ENCODE data around the gene SREBF1.
"Not testable (repeated sequence)": the region's sequence is repeated elsewhere in the genome, so short reads cannot be mapped to it uniquely, and the experiment has no call there.

Gene SREBF1

DNA sequence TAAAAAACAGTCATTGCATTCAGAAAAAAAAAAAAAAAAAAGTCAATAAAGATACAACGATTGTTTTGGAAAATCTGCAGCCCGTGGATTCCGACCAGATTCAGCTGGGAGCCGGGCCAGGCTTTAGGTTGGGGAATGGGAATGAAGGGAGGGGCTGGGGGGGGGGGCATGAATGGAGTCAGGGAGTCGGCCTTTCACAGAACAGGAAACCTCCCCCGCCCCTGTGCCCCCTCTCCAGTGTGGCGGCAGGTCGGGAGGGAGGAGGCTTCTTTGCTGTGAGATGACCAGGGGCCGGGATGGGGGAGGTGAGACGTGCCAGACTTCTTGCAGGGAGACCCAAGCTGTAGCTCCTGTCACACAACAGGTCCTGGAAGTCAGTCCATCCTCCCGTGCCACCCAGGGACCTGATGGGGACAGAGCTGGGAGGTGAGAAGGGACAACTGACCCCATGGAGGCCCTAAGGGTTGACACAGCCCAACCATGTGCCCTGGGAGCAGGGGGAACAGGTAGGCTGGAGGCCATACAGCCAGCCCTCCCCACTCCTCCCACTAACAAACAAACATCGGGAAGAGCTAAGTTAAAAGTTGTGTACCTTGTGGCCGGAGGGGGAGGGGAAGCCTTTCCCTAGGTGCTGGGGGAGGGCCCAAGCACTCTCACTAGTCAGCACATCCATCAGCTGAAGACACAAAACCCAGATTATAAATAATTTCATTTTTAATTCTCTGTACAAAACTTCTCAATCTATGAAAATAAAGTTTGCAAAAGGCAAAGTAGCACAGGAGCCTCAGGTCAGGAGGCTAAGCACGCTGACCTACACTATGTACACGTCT lies 25.2 kb downstream of the SREBF1 start:
- no peak for DNase-seq (ENCODE audit: low spot score)

DNA sequence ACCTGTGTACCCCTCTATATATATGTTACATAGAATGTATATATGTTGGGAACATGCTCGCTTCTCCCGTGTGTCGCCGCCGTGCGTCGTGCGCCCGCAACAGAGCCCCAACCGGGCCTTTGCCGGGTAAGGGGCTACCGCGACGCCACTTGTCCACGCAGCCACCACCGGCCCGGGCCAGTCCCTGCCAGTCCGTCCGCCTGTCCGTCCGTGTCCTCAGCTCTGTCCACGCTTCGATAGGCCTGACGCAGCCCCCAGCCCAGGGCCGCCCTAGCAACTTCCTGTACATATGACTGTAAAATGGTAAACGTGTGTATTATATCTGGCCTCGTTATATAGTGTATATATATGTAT lies 25.9 kb downstream of the SREBF1 start:
- DNase-seq (ENCODE audit: low spot score) = no peak

DNA sequence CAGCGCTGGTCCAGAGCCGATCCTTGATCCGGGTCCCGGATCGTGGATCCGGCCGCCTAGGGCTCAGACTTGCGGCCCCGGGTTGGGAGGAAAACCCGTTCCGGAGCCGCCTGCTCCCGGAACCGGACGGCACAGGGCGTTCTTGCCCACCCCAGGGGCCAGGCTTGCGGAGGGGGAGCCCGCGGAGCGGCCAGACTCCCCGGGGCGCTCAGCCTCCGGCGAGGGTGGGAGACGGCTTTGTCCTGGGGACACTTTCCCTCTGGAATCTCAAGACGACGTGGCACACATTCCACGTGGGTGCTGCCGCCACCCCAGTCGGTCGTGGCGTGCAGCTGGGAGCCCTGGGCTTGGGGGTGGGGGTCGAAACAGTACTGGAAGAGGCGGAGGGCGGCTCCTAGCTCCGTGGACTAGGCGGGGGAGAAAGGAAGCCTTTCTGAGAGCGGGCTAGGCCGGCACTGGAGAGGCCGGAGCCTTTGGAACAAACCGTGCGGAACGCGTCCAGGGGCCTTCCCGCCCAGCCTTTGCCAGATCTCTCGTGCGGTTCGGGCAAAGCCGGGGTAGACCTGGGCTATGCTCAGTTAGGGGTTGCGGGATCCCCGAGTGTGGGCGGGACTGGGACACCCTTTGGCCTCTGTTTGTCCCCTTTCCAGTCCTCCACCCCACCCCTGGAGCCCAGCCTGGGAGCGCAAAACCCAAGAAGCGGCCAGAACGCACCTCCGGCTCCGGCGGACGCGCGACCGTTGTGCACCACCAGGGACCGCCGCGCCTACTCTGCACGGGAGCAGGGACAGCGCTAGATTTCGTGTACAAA lies 26.5 kb downstream of the SREBF1 start:
- DNase-seq (ENCODE audit: low spot score) = no peak

DNA sequence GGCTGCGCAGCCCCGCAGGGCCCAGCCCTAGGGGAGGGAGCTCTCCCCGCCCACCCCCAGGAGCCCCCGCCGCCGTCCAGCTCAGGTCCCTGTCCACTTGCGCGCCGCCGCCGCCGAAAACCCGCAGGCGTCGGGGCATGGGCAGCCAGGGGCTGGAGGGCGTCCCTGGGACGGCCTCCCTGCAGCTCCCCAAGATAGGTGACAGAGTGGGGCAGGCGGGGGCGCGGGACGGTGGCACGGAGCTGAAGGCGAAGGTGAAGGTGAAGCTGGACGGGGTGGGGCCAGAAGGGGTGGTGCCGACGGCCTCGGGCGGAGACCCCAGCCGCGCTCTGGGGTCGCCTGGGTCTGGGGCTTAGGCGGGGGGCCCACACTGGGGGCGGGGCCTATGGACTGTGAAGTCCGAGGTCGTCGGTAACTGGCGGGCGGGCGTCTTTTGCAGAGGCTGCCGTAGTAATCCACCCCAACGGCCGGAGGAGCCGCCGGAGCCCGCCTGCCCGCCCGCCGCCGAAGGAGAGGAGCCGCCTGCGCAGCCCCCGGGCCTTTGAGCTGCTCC lies 27.2 kb downstream of the SREBF1 start:
- DNase-seq (ENCODE audit: low spot score) = no peak

DNA sequence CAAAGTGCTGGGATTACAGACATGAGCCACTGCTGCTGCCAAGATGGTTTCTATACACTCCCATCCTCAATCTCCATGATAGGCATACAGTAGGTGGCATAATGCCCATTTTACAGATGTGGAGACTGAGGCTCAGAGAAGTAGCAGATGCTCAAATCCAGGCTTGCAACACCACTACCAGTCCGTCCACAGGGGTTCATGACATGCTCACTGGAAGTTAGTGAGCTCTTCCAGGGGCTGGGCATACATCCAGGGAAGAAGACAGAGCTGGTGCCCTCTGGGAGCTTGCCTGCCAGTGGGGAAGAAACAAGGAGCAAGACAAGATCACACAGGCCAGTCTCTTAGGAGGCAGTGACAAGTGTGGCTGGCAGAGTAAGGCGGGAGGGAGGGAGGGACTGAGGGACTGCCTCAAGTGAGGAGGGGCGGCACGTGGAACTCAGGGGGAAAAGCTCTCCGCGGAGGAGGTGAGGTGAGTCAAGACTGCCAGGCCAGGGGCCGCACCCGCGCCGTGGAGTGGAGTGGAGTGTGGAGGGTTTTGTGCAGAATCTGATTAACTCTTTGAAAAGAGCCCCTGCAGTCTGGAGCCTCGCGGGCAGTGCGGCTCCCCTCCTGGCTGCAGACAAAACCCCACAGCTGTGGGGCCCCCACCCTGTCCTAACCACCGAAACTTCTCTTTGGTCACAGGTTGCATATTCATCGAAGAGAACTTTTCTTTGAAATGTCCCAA lies 27.9 kb downstream of the SREBF1 start:
- no peak for DNase-seq (ENCODE audit: low spot score)

- DNase-seq (ENCODE audit: low spot score) = not testable (repeated sequence)
Observed at GRCh38 chr17:17808200-17808599, 28.6 kb downstream of the SREBF1 start.

GRCh38 chr17:17807440-17807839 lies 29.3 kb downstream of the SREBF1 start:
- no peak for DNase-seq (ENCODE audit: low spot score)

- no peak for DNase-seq (ENCODE audit: low spot score)
Observed at GRCh38 chr17:17806611-17807274, 30.0 kb downstream of the SREBF1 start.

DNA sequence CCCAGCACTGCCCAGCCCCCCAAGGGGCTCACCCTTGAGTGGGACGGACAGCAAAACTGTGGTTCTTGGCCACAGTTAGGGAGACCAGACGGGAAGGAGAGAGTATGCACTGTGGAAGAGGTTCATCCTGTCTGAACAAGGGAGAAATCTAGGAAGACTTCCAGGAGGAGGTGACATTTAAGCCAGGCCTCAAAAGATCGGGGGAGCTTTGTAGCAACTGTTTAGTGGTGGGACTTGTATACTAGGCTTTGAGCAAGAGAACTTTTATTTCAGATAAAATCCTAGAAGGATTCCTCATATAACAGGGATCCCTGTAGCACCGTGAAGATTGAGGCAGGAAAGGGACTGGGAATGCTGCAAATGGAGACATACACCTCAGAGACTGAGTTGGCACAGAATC lies 30.8 kb downstream of the SREBF1 start:
- DNase-seq (ENCODE audit: low spot score) = no peak

DNA sequence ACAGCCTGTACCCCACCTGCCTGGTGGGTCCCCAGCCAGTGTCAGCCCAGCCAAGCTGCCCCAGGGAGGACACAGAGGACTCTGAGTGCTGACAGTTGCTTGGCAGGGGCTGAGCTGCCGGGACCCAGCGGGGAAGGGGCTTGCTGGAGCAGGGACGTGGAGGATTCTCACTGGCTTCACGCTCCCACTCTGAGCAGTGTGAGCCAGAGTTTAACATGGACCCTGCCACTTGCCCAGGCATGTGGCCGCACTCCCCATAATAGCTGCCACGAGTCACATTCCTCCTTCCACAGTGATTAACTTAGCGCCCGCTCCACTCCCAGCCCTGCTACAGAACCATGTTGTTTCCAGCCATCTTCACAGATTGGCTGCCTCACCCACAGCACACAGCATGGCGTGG lies 31.2 kb downstream of the SREBF1 start:
- no peak for DNase-seq (ENCODE audit: low spot score)

DNA sequence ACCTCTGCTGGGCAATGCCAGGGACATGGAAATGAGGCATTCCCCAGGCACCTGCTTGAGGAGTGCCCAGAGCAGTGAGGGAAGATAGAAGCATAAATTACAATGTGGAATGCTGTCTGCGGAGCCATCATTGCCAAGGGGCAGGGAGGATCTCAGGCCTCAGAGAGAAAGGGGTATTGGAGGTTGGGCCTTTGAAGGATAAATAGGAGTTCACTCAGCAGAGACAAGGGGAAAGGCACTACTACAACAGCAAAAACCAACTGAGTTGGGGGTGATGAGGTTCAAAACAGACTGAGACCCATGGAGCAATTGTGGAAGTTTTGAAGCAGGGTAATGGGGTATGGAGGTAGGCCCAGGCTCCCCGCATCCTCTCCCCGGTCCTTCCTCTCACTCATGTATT lies 32.8 kb downstream of the SREBF1 start:
- no peak for DNase-seq (ENCODE audit: low spot score)

DNA sequence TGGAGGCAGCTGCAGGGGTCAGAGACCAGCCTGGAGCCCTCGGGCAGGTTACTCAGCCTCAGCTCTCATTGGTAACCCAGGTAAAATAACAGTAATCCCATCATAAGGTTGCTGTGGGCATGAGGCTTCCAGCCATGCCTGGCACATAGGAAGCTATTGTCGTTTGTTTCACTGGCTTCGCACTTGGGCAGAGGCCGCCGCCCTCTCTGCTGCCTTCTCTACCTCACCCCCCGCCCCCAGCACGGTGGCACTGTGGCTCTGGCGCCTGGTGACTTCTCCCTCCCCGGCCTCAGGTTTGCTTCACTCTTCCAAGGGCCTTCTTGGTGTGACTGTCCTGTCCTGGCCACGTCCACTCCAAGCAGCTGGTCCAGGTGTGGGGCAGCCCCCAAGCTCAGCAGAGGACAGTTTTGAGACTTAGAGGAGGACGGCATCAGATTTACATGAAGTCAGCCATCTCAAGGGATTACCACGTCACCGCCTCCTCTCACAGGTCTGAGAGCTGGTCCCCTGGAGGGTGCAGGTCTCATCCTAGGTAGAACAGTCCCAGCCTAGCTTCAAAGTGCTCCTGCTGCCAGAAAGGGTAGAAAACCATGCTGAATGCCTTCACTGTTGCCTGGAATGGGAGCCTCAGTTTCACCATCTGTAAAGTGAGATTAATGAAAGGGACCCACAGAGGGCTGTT lies 34.8 kb downstream of the SREBF1 start:
- no peak for DNase-seq (ENCODE audit: low spot score)

- no peak for DNase-seq (ENCODE audit: low spot score)
Observed at GRCh38 chr17:17800504-17801021, 36.2 kb downstream of the SREBF1 start.

GRCh38 chr17:17798573-17799255 lies 38.1 kb downstream of the SREBF1 start:
- DNase-seq (ENCODE audit: low spot score) = no peak

DNA sequence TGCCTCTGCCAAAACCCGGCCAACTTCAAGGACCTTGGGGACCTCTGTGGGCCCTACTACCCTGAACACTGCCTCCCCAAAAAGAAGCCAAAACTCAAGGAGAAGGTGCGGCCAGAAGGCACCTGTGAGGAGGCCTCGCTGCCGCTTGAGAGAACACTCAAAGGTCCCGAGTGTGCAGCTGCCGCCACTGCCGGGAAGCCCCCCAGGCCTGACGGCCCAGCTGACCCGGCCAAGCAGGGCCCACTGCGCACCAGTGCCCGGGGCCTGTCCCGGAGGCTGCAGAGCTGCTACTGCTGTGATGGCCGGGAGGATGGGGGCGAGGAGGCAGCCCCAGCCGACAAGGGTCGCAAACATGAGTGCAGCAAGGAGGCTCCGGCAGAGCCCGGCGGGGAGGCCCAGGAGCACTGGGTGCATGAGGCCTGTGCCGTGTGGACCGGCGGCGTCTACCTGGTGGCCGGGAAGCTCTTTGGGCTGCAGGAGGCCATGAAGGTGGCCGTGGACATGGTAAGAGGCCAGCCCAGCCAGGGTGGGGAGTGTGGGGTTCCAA lies 38.7 kb downstream of the SREBF1 start:
- no peak for DNase-seq (ENCODE audit: low spot score)

DNA sequence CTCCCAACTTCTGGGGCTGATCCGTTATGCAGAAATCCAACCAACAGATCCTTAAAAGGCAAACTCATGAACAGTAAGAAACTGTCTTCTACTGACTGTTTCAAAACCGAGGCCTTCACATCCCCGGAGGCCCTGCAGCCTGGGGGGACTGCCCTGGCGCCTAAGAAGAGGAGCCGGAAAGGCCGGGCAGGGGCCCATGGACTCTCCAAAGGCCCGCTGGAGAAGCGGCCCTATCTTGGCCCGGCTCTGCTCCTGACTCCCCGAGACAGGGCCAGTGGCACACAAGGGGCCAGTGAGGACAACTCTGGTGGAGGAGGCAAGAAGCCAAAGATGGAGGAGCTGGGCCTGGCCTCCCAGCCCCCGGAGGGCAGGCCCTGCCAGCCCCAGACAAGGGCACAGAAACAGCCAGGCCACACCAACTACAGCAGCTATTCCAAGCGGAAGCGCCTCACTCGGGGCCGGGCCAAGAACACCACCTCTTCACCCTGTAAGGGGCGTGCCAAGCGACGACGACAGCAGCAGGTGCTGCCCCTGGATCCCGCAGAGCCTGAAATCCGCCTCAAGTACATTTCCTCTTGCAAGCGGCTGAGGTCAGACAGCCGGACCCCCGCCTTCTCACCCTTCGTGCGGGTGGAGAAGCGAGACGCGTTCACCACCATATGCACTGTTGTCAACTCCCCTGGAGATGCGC lies 39.5 kb downstream of the SREBF1 start:
- no peak for DNase-seq (ENCODE audit: low spot score)

DNA sequence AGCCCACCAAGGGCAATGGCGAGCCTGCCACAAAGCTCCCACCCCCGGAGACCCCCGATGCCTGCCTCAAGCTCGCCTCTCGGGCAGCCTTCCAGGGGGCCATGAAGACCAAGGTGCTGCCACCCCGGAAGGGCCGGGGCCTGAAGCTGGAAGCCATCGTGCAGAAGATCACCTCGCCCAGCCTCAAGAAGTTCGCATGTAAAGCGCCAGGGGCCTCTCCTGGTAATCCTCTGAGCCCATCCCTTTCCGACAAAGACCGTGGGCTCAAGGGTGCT lies 40.1 kb downstream of the SREBF1 start:
- no peak for DNase-seq (ENCODE audit: low spot score)

GRCh38 chr17:17795946-17796786 lies 40.6 kb downstream of the SREBF1 start:
- no peak for DNase-seq (ENCODE audit: low spot score)

DNA sequence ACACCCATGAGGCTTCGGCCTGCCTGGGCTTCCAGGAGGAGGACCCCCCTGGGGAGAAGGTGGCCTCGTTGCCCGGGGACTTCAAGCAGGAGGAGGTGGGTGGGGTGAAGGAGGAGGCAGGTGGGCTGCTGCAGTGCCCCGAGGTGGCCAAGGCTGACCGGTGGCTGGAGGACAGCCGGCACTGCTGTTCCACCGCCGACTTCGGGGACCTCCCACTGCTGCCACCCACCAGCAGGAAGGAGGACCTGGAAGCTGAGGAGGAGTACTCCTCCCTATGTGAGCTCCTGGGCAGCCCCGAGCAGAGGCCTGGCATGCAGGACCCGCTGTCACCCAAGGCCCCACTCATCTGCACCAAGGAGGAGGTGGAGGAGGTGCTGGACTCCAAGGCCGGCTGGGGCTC lies 41.5 kb downstream of the SREBF1 start:
- DNase-seq (ENCODE audit: low spot score) = no peak

Data from hepatic stellate cell (primary cell).